Dermis microvascular lymphatic vessel endothelial cell (primary cell): ENCODE results near the gene C1orf35. TPM values are rescaled to one million over a fixed set of nuclear protein-coding genes. Genes with fewer than 3 reads are reported as not detected.
A peak's percentile ranks its signal among the peaks of the same experiment; 100 is the strongest.

Experiments
- DNase-seq, 2 donors: peaks; one replicate each; pipeline versions ENCODE4 v3.0.0 to v3.0.0-alpha.2; 2010; ENCODE audit warnings: low read depth in 2 of 2
- total RNA-seq: library from RNA; depleted of rRNA; stranded (reverse); fragments of >200 nt; gene quantifications from 2 replicates; pipeline ENCODE4 v1.2.1, GENCODE V29; 2014

C1orf35 gene
- total RNA-seq, result 6.5 and 6.8 TPM in 2 replicates

DNA sequence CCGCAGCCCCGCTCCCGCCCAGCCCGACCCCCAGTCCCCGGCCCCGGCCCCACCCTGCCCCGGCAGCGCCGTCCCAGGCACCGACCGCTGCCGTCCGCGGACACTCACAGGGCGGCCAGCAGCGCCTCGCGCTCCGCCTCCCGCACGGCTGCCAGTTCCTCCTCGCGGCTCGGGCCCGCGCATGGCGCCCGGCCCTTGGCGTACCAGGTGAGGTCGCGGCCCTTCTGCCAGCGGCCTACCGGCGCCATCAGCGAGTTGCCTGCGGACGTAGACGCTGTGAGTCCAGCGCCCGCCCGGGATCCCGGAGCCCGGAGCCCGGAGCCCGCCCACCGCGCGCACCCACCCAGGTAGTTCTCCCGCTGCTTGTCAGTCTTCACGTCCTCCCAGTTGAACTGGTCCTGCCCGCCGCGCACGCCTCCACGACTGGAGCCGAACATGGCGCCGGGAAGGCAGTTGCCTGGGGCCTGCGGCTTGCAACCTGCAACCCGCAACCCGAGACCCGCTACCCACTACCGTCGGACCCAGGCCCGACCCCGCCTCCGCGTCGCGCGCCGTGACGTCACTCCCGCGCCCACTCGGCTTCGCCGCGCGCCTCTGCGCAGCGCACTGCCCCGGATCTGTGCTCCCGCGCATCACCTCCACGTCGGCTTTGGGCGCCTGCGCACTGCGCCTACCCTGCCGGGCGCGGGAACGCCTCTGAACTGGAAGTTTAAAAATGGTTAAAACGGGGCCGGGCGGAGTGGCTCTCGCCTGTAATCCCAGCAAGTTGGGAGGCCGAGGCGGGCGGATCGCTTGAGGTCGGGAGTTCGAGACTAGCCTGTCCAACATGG lies at the start of gene C1orf35:
Gene C1orf35 (minus strand): TSS at position 535 of the 830 bp plus-strand sequence. CDS start 98 bp downstream, at position 437.
- DNase-seq, result peak; percentile 83 to 93

DNA sequence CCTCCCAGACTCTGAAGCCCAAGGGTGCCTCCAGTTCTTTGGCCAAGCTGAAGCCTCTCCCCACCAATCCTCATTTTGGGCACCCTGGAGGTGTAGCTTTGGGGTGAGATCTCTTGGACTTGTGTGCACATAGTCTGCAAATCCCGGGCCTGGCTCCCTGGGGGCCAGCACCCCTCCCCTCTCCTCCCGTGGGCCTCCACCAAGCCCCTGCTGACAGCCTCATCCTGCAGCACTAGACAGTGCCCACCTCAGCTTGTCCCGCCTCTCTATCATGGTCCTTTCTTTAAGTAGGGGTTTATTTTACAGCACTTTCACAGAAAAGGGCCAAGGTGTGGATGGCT lies 49.8 kb upstream of the C1orf35 start:
- no peak for DNase-seq

DNA sequence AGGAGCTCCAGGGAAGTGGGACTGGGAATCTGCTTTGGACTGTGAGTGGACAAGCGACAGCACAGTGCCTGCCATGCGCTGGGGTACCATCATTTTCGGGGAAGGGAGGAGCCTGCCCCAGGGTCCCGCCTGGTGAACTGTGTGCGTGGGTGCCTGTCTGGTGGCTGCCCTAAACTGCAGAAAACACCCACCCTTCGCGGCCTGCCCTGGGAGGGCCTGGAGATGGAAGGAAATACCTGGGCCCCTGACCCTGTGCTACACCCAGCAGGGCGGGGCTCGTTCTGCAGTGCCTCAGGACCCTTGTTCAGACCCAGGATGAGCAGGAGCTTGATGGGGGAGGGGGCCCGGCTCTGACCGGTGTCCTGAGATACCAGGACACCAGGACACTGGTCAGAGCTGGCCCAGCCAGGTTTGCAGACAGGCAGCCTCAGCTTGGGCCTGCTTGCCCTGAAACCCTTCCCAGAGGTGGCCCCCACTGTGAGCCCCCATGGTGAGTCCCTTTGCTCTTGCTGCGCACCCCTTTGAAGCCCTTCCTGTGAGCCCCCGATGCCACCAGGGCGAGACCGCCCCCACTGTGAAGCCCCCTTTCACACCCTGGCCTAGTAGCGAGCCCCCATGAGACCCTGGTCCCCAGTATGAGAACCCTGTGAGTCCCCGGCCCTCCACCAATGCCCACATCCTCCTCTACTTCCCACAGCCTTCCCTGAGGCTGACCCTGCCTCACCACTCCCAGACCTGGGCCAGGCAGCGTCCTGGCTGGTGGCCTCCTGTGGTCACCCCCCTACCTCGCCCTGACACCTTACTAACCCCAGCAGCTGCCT lies 49.2 kb upstream of the C1orf35 start:
- no peak for DNase-seq

DNA sequence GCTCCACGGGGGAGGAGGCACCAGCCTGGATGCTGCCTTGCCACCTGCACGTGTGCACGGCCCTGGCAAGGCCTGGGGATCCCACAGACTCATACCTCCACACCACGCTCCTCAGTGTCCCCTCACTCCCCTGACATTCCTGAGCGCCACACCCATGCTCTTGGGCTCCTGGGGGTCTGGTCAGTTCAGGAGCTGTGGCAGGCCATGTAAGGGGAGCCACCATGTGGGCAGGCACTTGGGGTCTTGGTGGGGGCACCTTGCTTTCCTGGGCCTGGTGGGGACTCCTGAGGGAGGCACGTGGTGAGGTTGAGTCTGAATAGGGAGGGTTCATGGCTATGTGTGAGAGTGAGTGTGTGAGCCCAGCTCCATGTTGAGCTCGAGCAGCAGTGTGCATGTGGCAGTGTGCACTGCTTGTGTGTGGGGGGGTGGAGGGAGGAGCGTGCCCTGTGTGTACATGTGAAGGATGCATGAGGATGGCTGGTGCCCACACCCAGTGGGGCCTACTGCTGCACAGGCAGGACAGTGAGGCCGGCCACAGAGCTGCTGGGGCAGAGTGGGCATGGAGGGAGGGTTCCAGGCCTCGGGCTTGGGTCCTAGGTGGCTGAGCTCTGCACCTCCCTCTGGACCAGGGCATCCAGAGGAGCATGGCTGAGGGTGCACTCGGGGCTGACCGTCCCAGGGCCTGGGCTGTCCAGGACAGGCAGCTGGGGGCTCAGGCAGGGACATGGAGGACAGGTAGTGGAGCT lies 48.2 kb upstream of the C1orf35 start:
- DNase-seq, result no peak

DNA sequence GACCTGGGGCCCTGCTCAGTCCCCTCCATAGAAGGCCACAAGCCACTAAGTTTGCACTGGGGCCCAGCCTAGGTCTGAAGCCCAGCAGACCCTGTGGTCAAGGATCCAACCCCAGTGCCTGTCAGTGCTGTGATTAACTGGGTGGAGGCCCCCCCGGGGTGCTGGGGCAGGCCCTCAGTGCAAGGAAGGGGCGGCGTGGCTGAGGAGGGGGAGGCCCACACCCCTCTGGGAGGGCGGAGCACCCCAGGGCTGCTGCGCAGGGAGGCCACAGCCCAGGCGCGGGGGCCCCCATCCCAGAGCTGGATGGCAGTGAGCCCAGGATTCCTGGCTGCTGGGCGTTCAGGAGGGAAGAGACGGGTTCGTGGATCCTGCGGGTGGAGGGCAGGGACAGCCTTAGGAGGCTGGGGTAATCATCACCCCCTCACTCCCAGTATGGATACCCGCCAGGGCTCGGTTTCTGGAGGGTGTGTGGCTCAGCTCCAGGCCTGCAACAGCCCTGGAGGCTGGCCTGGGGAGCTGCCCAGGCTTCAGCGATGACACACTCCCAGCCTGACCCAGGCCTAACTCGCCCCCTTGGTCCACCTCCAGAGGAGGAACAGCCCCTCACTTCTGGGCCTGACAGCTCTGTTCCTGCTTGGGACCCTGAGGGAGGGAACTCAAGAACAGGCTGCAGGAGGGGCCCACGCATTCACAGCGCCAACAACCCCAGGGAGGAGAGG lies 47.5 kb upstream of the C1orf35 start:
- no peak for DNase-seq

DNA sequence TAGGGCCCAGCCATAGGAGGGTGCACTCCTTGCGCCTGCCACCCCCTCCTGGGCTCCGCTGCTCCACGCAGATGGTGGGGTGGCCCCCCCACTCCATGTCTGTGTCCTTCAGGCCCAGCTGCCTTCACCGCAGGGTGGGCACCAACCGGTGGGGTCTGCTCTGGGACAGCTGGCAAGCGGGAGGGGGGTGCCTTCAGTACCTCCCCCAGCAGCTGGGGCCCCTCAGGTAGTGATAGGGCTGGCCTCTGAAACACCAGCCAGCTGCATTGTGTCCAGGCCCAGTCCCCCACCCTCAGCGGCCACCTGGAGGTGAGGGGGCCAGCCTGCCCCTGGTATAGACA lies 47.0 kb upstream of the C1orf35 start:
- no peak for DNase-seq

DNA sequence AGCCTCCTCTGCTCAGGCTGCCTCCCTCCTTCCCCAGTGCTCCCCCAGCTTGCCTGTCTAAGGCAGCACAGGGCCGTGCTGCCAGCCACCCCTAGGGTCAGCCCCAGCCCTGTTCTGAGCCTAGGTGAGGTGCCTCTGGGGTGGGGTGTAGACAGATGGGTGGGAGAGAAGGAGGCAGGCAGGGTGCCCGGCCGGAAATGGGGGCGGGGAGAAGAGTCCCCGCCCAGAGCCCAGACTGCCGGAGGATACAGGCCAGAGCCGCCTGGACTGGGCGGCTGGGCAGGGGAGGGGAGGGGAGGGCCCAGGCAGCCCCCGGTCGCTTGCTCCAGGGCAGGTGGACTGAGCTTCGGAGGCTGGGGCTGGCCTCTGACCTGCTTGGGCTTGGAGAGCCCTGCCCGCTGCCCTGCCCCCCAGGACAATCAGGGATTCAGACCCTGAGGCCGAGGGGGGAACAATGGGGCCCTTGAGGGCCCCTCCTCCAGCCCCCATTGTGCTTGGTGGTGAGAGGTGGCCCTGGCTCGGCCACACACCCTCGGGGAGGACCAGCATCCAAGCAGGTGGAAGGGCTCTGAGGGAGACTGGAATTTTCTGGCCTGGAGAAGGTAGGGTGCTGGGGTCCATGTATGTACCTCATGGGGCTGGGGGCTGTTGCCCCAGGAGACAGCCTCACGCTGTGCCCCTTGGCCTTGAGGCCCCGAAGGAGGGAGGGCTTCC lies 46.4 kb upstream of the C1orf35 start, which contains the start of gene GJC2:
Gene GJC2 (plus strand): TSS at position 525 of the 714 bp plus-strand sequence. CDS start 7,829 bp downstream, outside the sequence.
- DNase-seq, result peak in 1 of 2 donors; percentile 22

DNA sequence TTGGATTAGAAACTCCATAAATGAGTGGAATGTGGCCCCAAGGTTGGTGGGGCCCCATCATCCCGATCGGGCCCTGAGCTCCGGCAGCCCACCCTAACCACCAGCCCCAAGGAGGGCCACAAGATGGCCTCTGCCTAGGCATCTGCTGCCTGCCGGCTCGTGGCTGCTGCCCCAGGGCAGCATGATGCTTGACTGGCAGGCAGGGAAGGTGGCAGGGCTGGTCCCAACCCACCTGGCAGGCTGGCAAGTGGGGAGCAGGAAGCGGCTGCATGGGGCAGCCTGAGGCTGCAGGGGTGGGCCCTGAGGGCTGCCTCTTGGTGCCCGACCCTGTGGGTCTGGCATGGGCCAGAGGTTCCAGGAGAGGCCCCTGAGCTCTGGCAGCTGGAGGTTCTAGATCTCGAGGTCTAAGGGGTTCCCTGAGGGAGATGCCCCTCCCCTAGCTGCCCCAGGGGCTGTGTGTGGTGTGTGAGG lies 45.8 kb upstream of the C1orf35 start:
- DNase-seq, result no peak

DNA sequence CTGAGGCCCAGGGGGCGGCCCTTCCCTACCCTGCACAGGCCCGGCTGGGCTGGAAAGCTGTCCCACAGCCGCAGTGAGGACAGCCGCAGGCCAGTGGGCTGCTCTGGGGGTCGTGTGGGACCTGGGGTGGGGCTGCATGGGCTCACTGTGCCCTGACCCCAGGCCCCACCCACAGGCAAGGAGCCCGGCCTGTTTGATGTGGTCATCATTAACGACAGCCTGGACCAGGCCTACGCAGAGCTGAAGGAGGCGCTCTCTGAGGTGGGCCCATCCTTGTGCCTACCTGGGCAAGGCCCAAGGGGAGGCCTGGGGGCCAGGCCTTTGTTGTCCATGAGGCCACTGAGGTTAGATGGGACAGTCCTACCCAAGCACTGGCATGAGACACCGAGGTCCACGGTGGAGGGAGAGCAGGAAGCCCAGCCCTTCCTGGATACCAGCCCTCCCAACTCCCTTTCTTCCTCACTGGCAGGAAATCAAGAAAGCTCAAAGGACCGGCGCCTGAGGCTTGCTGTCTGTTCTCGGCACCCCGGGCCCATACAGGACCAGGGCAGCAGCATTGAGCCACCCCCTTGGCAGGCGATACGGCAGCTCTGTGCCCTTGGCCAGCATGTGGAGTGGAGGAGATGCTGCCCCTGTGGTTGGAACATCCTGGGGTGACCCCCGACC lies 45.2 kb upstream of the C1orf35 start:
- peak in 1 of 2 donors; percentile 43 for DNase-seq

DNA sequence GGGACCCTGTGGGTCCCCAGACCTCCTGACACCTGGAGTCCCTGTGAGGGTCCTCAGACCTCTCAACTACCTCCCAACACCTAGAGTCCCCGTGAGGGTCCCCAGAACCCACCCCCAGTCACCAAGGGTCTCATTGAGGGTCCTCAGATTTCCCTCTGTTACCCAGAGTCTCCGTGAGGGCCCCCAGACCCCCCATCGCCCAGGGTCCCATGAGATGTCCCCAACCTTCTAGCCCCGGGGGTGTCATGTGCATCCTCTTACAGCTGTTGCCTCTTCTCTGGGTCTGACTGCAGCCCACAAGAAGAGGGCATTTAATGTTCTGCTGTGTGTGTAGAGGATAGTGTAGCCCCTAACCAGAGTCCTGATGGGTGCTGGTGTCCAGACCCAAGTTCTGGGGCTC lies 44.6 kb upstream of the C1orf35 start:
- no peak for DNase-seq

DNA sequence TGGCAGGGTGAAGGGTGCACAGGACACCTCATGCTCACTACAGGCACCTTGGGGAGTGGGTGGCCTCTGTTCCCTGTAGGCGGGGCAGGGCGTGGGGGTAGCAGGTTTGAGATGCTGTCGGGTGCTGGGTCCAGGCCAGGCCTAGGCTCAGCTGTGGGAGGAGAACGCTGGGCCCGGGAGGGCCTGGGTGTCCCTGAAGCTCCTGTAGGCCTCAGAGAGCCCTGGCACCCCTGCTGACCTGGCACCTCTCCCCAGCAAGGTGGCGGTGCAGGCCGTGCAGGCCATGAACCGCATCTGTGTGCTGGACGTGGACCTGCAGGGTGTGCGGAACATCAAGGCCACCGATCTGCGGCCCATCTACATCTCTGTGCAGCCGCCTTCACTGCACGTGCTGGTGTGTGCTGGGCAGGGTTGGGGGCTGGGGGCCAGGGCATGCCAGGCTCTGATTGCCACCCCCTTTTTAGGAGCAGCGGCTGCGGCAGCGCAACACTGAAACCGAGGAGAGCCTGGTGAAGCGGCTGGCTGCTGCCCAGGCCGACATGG lies 44.1 kb upstream of the C1orf35 start:
- no peak for DNase-seq

DNA sequence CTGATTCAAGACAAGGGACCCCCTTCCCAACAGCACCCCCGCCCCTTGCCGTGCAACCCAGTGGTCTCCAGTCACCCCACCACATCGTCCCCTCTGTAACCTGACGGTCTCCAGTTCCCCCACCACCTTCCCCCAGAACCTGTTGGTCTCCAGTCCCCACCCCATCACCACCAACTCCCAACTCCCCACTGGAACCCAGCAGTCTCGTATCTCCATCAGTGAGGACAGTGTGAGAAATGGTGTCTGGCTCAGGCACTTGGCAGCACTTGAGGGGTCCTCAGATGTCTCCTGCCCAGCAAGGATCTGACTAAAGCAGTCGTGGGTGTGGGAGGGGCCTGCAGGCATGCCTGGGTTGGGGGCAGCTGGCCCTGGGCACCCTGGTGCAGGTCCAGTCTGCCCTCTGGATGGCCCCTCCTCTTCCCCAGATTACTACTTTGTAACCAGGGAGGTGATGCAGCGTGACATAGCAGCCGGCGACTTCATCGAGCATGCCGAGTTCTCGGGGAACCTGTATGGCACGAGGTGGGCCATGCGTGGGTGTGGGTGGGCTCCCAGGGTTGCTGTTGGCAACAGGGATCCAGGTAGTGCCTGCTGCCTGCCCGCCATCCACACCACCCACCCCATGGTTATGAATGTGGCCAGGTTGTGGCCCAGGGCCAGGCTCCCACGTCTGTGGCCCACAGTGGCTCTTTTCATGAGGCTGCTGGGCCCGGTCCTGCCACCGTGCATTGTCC lies 43.5 kb upstream of the C1orf35 start:
- no peak for DNase-seq

DNA sequence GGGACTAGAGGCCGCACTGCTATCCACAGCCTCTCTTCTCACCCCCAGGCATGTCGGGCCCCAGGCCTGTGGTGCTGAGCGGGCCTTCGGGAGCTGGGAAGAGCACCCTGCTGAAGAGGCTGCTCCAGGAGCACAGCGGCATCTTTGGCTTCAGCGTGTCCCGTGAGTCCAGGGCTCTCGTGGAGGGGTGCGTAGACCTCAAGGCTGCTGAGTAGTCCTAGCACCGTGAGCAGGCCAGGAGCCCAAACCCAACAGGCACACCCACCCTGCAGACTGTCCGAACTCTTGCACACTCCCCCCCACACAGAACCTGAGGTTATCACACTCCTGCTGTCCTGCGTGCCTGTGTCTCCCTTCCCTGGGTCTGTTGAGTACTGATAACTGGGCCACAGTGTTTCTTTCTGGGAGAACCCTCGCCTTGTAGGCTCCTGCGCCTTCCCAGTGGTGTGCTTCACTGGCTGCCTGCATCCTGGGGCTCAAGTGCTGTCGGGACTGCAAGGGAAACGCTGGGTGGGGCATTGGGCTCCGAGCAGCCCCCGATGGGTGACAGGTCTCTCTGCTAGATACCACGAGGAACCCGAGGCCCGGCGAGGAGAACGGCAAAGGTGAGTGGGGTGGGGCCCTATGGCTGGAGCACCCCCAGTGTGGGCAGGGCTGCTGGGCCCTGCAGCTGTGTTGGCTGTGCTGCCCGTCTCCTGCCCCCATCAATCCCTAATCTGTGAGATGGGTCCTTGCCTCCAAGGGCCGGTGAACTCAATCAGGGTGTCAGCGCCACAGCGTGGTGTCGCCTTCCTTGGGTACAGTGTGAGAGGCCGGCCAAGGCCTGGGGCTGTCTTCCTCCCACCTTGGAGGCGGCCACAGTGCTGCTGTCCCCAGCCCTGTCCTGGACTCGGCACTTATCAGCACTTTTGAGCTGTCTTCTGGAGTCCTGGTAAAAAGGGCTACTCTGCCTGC lies 42.6 kb upstream of the C1orf35 start:
- no peak for DNase-seq

DNA sequence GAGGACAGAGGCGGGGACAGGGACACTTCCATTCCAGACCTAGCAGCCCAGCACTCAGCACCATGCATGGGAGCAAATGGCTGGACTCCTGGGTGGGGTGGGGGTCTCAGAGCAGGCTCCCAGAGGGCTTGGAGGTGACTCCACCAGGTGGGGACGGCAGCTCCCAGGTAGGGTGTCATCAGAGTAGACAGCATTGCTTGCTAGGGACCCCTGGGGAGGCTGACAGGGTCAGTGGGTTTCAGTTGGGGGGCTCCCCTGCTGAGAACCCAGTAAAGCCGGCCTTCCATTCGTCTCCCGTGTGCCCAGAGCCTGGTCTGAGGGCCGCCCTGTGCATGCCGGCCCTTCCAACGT lies 41.8 kb upstream of the C1orf35 start:
- no peak for DNase-seq

DNA sequence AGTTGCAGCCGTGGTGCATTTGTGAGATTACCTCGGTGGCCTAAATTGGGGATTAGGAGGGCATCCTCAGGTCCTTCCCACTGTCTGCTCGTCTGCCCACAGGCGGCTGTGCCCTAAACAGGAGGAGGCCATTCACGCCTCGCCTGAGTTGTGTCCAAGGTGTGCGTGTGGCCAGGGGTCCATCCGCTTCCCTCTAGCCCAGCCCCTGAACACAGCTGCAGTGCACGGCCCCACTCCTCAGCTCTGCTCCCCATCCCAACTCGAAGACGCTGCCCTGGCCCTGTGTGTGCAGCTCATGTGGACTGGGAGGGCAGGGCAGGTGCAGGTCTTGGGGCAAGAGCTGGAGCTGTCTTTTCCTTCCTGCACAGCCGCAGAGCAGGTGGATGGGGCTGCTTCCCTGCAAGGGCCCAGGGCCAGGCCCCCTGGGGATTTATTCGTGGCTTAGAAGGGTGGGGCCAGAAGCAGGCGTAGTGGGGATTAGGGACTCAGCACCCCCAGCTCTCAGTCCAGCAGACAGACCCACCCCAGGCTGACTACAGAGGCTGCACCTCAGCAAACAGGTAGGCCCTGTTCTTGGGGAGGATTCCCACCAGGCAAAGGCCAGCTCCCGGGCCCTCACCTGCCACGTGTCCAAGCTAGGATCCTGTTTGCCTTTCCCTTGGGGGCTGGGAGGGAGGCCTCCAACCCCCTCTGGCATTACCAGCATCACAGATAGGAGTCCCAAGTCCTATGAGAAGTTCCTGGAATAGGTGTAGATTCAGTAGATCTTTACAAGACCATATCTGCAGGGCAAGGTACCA lies 41.3 kb upstream of the C1orf35 start:
- DNase-seq, result no peak

DNA sequence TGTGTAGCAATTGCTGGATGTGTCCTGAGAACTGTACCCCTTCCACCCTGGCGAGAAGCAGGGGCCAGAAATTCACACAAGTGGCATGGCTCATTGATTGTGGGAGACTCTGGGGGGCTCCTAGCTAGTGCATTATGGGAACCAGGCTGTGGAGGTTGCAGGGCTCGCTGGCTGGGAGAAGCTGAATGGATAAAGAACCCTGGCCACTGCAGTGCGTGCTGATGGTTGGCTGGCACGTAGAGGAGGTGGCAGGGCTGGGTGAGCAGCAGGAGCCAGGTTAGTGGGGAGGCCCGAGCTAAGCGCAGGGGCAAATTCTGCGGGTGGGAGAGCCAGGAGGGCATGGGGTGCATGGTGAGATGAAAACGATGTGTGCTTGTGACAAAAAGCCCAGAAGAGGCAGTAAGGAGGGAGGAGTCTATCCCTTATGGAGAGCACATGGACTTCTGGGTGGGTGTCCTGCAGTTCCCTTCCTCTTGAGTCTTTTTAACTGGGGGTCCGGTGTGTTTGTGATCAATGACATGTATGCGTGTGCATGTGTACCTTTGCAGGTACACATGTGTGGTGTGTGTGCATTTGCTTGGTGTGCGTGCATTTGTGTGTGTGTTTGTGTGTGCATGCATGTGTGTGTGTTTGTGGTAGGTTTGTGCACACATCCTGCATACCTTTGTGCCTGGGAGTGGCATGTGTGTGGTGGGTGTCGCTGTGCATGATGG lies 40.5 kb upstream of the C1orf35 start:
- no peak for DNase-seq
